A375 (cell line): ENCODE results near the gene WFDC12. TPM values are rescaled to one million over a fixed set of nuclear protein-coding genes. Genes with fewer than 3 reads are reported as not detected.

Experiments
- total RNA-seq: library from RNA; depleted of rRNA; stranded (reverse); fragments of >200 nt; shearing (Covaris generic); gene quantifications from 2 replicates; pipeline ENCODE4 v1.2.3, GENCODE V29; 2014; rRNA removed

WFDC12 gene
- total RNA-seq, result not detected in 2 replicates

DNA sequence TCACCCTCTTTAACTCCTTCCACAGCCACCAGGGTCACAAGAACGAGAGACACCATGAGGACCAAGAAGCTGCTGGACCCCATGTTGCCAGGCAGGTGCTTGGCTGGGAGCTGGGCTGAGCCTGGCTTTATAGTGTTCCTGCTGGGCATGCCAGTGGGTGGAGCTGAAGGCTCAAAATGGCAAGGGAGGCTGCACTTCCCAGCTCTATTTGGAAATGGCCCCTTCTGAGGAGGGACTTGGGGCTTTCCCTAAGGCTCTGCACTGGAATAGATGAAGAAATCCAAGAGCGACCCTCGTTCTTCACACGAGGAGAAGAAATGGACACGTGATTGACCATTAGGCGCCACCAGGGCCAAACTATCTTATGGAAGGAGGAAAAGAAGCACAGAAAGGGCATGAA is at the start of gene WFDC12:
TSS of gene WFDC12 (minus strand) at position 101 of the 400 bp plus-strand sequence. CDS start at position 83, 18 bp downstream.

DNA sequence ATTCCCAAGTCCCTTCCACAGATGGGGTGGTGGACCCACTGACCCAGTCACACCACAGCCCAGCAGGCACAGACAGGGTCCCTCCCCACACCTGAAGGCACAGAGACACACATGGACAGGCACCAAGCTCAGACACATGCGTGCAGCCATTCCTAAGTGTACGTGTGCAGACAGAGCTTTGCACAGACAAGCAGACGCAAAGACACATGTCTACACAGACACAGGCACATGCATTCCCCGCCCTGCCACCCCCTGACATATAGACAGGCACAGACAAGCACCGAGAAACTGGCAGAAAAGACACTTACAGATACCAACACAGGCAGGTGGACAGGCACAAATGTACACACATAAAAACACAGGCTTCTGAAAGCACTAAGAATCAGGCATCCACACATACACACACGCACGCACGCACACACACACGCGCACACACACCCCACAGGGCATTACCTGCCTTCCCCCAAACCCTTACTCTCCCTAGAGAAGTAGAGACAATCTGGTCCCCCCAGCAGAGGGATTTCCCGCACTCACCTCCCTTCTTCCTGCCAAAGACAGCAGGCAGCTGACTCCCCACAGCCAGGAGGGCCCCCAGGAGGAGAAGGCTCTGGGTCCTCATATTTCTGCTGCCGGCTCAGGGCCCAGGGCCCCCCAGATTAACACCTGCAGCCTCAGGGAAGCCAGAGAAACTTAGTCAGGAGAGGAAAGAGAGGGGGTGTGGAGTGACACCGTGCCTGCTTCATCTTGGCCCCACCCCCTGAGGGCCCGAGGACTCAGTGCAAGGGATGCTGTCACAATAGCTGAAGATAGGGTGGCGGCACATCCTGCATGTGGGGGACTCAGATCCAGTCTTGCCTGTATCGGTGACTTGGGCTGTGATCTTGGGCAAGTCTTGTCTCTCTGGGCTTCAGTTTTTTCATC is 9.5 kb downstream of the WFDC12 start, which contains the start of gene WFDC5:
TSS of gene WFDC5 (minus strand) at position 710 of the 921 bp plus-strand sequence. CDS start at position 619, 91 bp downstream.

GRCh38 chr20:45100563-45101245 is 23.6 kb downstream of the WFDC12 start, which contains the start of gene KCNS1:
Gene KCNS1 (minus strand): TSS chr20:45101127. CDS start chr20:45099236, 1,891 bp downstream.

Other genes starting within 250 kb of the WFDC12 start
- gene YWHAB, start 238.8 kb downstream of the WFDC12 start, total RNA-seq, result 69.5 and 71.4 TPM in 2 replicates
- 75.0 and 91.4 TPM in 2 replicates for gene PABPC1L, start 214.4 kb downstream of the WFDC12 start, total RNA-seq
- gene TOMM34, start 164.1 kb downstream of the WFDC12 start, total RNA-seq, result 94.4 and 102 TPM in 2 replicates
- gene STK4, start 158.0 kb downstream of the WFDC12 start, total RNA-seq, result 39.5 and 42.0 TPM in 2 replicates
- gene KCNS1, start 23.3 kb downstream of the WFDC12 start, total RNA-seq, result not detected in 2 replicates
- gene WFDC5, start 9.3 kb downstream of the WFDC12 start, total RNA-seq, result not detected in 2 replicates
- not detected in 2 replicates for gene PI3, start 50.4 kb upstream of the WFDC12 start, total RNA-seq
- gene SEMG1, start 82.6 kb upstream of the WFDC12 start, total RNA-seq, result not detected in 2 replicates
- gene SEMG2, start 96.9 kb upstream of the WFDC12 start, total RNA-seq, result not detected in 2 replicates
- not detected in 2 replicates for gene SLPI, start 130.1 kb upstream of the WFDC12 start, total RNA-seq
- not detected in 2 replicates for gene RBPJL, start 182.4 kb upstream of the WFDC12 start, total RNA-seq
- gene MATN4, start 183.8 kb upstream of the WFDC12 start, total RNA-seq, result 1.1 and 1.9 TPM in 2 replicates
- 95.3 and 111 TPM in 2 replicates for gene SDC4, start 224.0 kb upstream of the WFDC12 start, total RNA-seq
- gene SYS1, start 238.7 kb upstream of the WFDC12 start, total RNA-seq, result 25.3 and 30.6 TPM in 2 replicates